Stimulated activated CD8-positive, alpha-beta memory T cell treated with anti-CD3 and anti-CD28 coated beads, Interleukin-2, amount 100 ng/mL, for 1 hour (primary cell): ENCODE results near the gene NUDT14.

Experiments used
- DNase-seq, 2 donors: peaks; one replicate each; pipeline ENCODE4 v3.0.0-alpha.2; 2020; ENCODE audit warnings: low read depth in 2 of 2

NUDT14 gene

GRCh38 chr14:105199093-105199492 lies 18.0 kb upstream of the NUDT14 start:
- no peak for DNase-seq

- DNase-seq: no peak
These were observed 17.5 kb upstream of the NUDT14 start for GRCh38 chr14:105198588-105198987.

- DNase-seq: no peak
These were observed 16.1 kb upstream of the NUDT14 start for GRCh38 chr14:105197211-105197641.

- no peak for DNase-seq
These were observed 15.3 kb upstream of the NUDT14 start for GRCh38 chr14:105196265-105196960.

- DNase-seq: no peak
These were observed 14.6 kb upstream of the NUDT14 start for GRCh38 chr14:105195522-105196264.

- DNase-seq: no peak
These were observed 13.9 kb upstream of the NUDT14 start for GRCh38 chr14:105195051-105195450.

- DNase-seq: no peak
These were observed 13.0 kb upstream of the NUDT14 start for GRCh38 chr14:105193916-105194782.

GRCh38 chr14:105192866-105193731 lies 12.0 kb upstream of the NUDT14 start:
- DNase-seq: no peak

- DNase-seq: no peak
These were observed 6.9 kb upstream of the NUDT14 start for GRCh38 chr14:105187935-105188524.

- no peak for DNase-seq
These were observed 6.0 kb upstream of the NUDT14 start for GRCh38 chr14:105187116-105187515.

GRCh38 chr14:105185973-105186372 lies 4.9 kb upstream of the NUDT14 start:
- DNase-seq: no peak

- no peak for DNase-seq
These were observed 3.9 kb upstream of the NUDT14 start for GRCh38 chr14:105185001-105185400.

GRCh38 chr14:105184461-105184860 lies 3.3 kb upstream of the NUDT14 start:
- DNase-seq: no peak

GRCh38 chr14:105182296-105183020 lies 1.3 kb upstream of the NUDT14 start:
- DNase-seq: no peak

GRCh38 chr14:105181549-105182295 lies 610 bp upstream of the NUDT14 start:
- DNase-seq: no peak

GRCh38 chr14:105179191-105179590 lies 1.9 kb downstream of the NUDT14 start:
- DNase-seq: no peak

GRCh38 chr14:105178868-105179140 lies 2.3 kb downstream of the NUDT14 start:
- DNase-seq: no peak

GRCh38 chr14:105178069-105178867 lies 2.8 kb downstream of the NUDT14 start:
- no peak for DNase-seq

- DNase-seq: no peak
These were observed 4.0 kb downstream of the NUDT14 start for GRCh38 chr14:105177082-105177481.
